GM18505 (cell line): ENCODE data around the gene SHISA7.

Experiments used
- ATAC-seq: cut with Tn5 transposase; IDR thresholded peaks from one replicate; pipeline ENCODE4 v1.9.1; 2021; ENCODE audit not compliant: unreplicated experiment
- POLR2A ChIP-seq: IDR thresholded peaks from 4 replicates; pipeline ENCODE4 v1.6.1; 2011; ENCODE audit warnings: borderline replicate concordance; ENCODE audit not compliant: insufficient read depth, insufficient read length; ENCODE audit errors: extremely low read depth

The SHISA7 gene

DNA sequence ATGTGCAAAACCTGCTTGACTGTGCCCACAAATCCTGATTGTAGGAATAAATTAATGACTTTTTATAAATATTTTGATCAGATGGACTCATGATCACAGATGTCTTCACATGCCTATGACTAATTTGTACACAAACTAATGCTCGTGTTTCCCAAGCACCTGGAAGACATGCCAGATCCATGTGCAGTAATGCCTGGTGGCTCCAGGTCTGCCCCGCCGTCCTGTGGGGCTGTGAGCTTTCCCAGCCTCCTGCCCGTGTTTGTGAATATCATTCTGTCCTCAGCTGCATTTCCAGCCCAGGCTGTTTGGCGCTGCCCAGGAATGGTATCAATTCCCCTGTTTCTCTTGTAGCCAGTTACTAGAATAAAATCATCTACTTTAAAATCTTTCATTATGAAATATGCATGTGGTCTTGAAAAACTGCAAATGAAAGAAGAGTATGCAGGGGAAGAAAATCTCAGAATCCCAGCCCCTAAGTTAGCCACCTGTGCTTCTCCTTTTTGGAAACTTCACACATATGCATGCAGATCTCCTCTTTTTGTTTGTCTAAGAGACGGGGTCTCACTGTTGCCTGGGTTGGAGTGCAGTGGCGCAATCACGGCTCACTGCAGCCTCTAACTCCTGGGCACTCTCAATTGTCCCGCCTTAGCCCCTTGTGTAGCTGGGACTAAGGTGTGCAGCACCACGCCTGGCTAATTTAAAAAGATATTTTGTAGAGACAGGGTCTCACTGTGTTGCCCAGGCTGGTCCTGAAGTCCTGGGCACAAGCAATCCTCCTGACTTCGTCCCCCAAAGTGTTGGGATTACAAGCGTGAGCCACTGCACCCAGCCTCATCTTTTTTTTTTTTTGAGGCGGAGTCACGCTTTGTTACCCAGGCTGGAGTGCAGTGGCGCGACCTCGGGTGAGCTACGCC lies 51.1 kb downstream of the SHISA7 start:
- TF ChIP-seq POLR2A = no peak
- ATAC-seq = no peak

DNA sequence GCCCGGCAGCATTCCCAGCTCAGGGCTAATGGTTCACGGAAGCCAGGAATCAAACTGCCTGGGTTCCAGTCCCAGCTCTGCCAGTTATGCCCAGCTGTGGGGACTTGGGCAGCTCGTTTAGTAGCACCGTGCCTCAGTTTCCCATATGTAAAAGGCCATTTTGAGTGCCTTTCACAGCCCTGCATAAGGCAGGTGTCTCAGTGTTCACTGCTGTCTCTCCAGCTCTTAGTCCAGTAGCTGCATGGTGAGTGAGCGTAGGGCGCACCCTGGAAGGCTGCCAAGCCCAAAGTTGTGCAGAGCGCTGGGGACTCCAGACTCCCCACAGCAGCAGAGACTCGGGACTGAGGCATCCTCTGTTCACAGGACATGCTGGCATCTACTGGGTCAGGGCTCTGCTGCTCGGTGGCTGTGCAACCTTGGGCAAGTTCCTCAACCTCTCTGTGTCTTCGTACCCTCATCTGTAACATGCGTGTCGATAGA lies 51.9 kb downstream of the SHISA7 start:
- ATAC-seq = no peak
- peak; percentile 54 for TF ChIP-seq POLR2A

DNA sequence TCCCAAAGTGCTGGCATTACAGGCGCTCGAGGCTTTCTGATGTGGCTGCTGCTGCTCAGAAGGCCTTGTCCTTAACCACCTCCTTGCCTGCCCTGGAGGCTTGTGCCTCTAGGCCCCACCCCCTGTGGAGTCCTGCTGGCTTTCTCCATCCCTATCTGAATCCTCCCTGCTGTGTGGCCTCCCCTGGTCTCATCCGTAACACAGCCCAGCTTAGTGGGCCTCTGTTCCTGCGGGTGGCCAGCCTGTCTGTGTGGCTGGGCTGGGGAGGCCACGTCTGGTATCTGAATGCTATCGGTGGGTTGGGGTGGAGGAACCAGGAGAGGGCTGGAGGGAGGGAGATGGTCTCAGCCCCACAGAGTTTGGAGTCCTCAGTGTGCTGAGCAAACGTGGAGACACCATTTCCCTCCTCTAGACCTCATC lies 52.6 kb downstream of the SHISA7 start:
- no peak for TF ChIP-seq POLR2A
- ATAC-seq = no peak

DNA sequence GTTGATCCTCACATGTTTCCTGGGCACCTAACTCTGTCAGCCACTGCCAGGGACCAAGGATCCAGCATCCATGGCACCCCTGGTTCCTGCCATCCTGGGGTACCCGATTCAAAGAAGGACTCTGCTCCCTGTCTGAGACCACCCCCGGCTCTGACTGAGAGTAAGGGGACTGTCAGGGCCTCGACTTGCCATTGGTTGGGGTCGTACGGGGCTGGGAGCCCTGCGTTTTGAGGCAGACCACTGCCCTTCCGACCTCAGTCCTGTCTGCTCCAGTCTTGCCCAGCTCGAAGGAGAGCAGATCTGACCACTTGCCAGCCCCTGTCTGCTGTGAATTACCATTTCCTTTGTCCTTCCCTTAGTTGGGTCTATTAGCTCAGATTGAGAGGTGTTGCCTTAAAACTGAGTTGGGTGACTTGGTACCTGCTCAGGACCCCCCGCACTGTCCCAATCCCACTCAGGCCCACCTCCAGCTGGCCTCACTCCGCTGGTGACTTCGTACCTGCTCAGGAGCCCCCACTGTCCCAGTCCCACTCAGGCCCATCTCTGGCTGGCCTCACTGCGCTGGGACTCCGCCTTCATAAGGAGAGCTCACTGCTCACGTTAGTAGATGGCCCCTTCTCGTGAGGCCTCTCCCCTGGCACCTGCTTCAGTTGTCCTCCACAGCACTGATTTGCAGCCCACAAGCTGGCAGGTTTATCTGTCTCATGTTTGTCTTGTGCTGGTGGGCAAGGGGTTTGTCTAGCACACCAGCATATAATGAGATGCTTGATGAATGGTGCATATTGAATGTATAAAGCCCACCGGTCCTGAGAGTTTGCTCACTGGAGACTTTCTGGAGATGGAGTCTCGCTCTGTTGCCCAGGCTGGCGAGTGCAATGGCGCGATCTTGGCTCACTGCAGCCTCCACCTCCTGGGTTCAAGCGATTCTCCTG lies 53.4 kb downstream of the SHISA7 start:
- ATAC-seq = no peak
- peak; percentile 40 for TF ChIP-seq POLR2A

DNA sequence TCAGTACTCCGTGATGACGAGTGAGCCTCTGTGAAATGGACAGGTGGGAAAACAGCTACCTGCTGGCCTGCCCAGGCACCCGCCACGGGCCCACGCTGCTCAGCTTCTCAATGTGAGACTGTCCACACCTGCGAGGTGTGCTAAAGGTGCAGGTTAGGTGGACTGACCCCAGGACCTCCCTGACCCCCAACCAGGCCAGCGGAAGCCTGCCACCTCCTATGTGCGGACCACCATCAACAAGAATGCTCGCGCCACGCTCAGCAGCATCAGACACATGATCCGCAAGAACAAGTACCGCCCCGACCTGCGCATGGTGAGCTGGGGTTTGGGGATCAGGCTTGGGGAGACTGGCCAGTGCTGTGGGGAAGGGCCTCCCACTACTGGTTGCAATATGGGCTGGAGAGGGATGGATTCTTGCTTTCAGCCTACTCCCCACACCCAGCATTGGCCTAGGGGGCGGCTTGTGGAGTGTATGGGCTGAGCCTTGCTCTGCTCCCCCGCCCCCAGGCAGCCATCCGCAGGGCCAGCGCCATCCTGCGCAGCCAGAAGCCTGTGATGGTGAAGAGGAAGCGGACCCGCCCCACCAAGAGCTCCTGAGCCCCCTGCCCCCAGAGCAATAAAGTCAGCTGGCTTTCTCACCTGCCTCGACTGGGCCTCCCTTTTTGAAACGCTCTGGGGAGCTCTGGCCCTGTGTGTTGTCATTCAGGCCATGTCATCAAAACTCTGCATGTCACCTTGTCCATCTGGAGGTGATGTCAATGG lies 55.2 kb downstream of the SHISA7 start:
- no peak for ATAC-seq

DNA sequence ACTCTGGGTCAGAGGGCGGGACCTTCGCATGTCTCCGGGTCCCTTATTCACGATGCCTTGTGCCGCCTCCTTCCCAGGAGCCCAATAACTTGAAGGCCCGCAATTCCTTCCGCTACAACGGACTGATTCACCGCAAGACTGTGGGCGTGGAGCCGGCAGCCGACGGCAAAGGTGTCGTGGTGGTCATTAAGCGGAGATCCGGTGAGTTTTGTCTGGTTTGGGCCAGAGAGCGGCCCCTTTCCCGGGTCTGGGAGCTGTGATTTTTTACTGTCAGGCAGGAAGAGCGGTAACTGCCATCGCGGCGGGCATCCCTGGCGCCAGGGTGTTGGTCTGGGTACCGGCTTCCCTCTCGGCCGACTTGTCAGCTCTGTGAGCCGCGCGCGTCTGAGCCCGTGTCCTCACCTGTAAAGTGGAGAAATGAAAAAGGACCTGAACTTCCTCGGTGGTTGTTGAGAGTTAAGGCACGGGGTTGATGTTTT lies 56.6 kb downstream of the SHISA7 start:
- TF ChIP-seq POLR2A = no peak
- no peak for ATAC-seq

More for the DNA sequence above, 55.2 kb downstream of the SHISA7 start:
- TF ChIP-seq POLR2A = peak; percentile 5

DNA sequence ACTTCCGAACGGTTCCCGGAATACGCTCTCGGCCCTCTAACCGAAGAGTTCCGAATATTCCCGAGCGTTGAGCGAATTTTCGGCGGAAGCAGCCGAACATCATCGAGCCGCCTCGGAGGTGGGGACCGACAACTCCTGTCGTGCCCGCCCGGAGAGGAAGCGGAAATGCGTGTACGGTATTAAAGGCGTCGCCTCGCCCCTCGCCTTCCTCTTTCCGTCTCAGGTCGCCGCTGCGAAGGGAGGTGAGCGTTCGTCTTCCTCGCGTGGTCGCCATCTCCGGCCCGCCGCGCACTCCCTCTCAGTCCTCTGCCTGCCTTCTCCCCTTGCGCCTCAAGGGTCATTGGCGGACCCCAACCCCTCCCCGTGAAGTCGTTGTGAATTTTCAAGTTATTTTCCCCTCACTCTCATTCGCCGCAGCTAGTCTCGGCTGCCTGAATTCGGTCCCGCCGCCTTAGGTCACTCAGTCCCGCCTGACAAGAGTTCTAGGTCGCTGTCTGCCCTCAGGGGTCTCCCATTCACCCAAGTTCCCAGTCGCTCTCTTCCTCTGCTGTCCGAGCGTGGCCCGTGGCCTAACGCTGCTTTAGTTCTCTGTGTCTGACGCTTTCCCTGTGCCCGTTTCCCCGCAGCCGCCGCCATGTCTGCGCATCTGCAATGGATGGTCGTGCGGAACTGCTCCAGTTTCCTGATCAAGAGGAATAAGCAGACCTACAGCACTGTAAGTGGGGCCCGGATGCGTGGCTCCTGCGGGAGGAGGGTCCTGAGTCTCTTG lies 57.2 kb downstream of the SHISA7 start, which contains the start of gene RPL28:
Gene RPL28 (plus strand): TSS at position 209 of the 769 bp plus-strand sequence. CDS start 426 bp downstream, at position 635.
- TF ChIP-seq POLR2A = peak; percentile 100
- ATAC-seq = peak; percentile 62

DNA sequence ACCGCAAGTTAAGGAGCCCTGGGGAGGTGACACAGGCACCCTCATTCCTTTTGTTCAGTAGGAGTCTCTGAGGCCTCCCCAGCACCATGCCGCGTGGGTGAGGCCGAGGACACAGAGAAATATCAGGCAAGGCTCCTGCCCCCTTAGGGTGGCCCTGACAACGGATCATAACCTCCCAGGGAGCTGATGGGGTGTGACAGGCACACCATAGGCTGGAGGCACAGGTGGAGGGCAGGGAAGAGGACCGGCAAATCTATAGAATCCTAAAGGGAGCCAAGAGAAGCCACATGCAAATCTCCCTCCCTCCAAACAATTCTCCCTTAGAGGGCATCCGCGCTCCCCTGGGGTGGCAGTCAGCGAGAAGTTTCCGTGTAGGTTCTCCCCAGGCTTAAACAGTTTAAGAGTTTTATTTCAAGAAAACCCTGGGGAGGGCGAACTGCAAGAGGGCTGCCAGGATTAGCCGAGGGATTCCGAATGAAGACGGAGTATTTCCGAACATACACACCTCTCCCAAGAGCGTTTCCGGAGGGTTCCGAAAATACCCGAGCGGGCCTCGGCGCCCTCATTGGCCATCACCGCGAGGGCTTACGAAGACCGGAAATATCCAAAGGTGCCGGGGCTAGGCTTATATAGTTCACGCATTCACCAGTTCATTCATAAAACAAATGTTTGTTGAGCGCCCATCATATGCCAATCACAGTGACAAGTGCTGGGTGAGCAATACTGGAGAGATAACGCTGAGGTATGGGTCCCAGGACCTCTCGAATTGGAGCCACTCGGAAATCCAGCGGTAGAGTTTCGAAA lies 58.0 kb downstream of the SHISA7 start:
- no peak for TF ChIP-seq POLR2A
- peak; percentile 47 for ATAC-seq

DNA sequence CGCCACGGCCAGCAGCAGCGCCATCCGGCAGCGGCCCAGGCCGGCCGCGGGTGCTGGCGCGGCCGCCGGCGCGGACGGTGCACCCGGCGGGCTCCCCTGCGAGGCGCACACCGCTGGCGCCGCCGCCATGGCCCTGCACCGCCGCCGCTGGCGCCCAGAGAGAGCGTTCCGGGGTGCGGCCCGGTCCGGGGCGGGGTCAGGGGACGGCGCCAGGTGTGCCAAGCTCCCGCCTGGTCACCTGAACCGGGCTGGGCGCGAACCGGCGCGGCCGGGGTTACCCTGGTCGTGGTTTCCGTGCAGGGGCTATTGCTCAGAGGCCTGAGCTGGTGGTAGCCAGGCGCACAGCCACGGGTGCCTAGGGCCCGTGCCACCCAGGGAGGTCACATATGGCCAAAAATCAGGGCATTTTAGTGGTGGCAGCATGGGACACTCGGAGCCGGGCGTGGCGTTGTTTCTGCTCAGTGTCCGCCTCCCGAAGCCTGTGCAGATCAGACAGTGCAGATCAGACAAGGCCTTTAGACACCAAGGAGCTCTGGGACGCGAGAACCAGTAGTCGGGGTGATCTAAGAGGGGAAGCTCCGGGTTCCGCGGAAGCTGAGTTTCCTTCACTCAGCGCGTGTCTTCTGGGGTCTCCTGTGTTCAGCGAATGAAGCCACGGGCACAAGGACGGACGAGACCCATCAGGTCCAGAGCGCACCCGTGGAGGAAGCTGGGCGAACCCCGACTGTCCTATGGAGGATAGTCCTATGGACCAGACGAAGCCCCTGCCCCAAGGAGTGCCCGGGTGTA lies 58.8 kb downstream of the SHISA7 start, which contains the start of gene TMEM238:
Gene TMEM238 (minus strand): TSS at position 162 of the 789 bp plus-strand sequence. CDS start 33 bp downstream, at position 129.
- no peak for ATAC-seq
- TF ChIP-seq POLR2A = peak; percentile 34
